ENCODE measurements around the gene THSD7B.

The THSD7B gene

GRCh38 chr2:137009953-137010352, 244.6 kb downstream of the THSD7B start:
- H3K4me3 ChIP-seq (ENCODE audit: low read depth, low read length): no peak overlapping the region
- no peak for TF ChIP-seq CTCF (IDR thresholded peaks at IDR 0.05; ENCODE audit: control insufficient read depth, extremely low read depth, insufficient read depth)

GRCh38 chr2:137020452-137021196, 255.3 kb downstream of the THSD7B start:
- no peak overlapping the region for H3K4me3 ChIP-seq (ENCODE audit: low read depth, low read length)
- no peak for DNase-seq (ENCODE audit: low read depth)
- TF ChIP-seq CTCF (IDR thresholded peaks at IDR 0.05; ENCODE audit: control insufficient read depth, extremely low read depth, insufficient read depth): no peak

More at GRCh38 chr2:137009953-137010352, 244.6 kb downstream of the THSD7B start:
- DNase-seq (ENCODE audit: low read depth): no peak

GRCh38 chr2:137021763-137022162, 256.4 kb downstream of the THSD7B start:
- no peak for TF ChIP-seq CTCF (IDR thresholded peaks at IDR 0.05; ENCODE audit: control insufficient read depth, extremely low read depth, insufficient read depth)
- H3K4me3 ChIP-seq (ENCODE audit: low read depth, low read length): no peak overlapping the region
- DNase-seq (ENCODE audit: low read depth): no peak

GRCh38 chr2:137023205-137023604, 257.9 kb downstream of the THSD7B start:
- no peak overlapping the region for H3K4me3 ChIP-seq (ENCODE audit: low read depth, low read length)
- no peak for DNase-seq (ENCODE audit: low read depth)
- no peak for TF ChIP-seq CTCF (IDR thresholded peaks at IDR 0.05; ENCODE audit: control insufficient read depth, extremely low read depth, insufficient read depth)

- no peak for TF ChIP-seq CTCF (IDR thresholded peaks at IDR 0.05; ENCODE audit: control insufficient read depth, extremely low read depth, insufficient read depth)
- no peak for DNase-seq (ENCODE audit: low read depth)
- no peak overlapping the region for H3K4me3 ChIP-seq (ENCODE audit: low read depth, low read length)
Observed at GRCh38 chr2:137031731-137032130, 266.4 kb downstream of the THSD7B start.

- TF ChIP-seq CTCF (IDR thresholded peaks at IDR 0.05; ENCODE audit: control insufficient read depth, extremely low read depth, insufficient read depth): no peak
- DNase-seq (ENCODE audit: low read depth): no peak
Observed at GRCh38 chr2:137036619-137037018, 271.3 kb downstream of the THSD7B start.

More at GRCh38 chr2:137036619-137037018, 271.3 kb downstream of the THSD7B start:
- H3K4me3 ChIP-seq (ENCODE audit: low read depth, low read length): no peak overlapping the region

All from LNCaP clone FGC (cell line).